Vagina (tissue), 2 donors: ENCODE data around the gene TYW5. TPM values are rescaled to one million over a fixed set of nuclear protein-coding genes. Genes with fewer than 3 reads are reported as not detected.

Experiments used
- DNase-seq, 2 donors: peaks; one replicate each; pipeline ENCODE4 v3.0.0-alpha.2; 2017; ENCODE audit errors: extremely low spot score in 2 of 2
- H3K27ac ChIP-seq: fragments of 200-600 bp; sonication (generic); one replicate; pipeline ENCODE4 v1.5.1; 2019
- H3K27me3 ChIP-seq: fragments of 200-600 bp; sonication (generic); one replicate; pipeline ENCODE4 v1.5.1; 2019
- H3K36me3 ChIP-seq, 2 donors: fragments of 200-600 bp; sonication (generic); one replicate each; pipeline ENCODE4 v1.5.1; 2017 to 2019
- H3K4me1 ChIP-seq: fragments of 200-600 bp; sonication (generic); one replicate; pipeline ENCODE4 v1.5.1; 2019
- H3K4me3 ChIP-seq, 2 donors: fragments of 200-600 bp; sonication (generic); 1 replicate in 1 of 2; 2 replicates in 1 of 2; pipeline ENCODE4 v1.5.1; 2016 to 2019
- H3K9me3 ChIP-seq: fragments of 200-600 bp; sonication (generic); one replicate; pipeline ENCODE4 v1.5.1; 2019
- CTCF ChIP-seq, 3 experiments: fragments of 450-650 bp in 2 of 3; fragments of 200-600 bp in 1 of 3; sonication (generic) in 1 of 3; IDR thresholded peaks; one replicate each; pipeline ENCODE4 v1.5.1; 2017 to 2019; ENCODE audit warnings: antibody characterized with exemption in 3 of 3, mild to moderate bottlenecking in 2 of 3, moderate library complexity in 2 of 3
- POLR2A ChIP-seq, 2 donors: fragments of 450-650 bp; IDR thresholded peaks; one replicate each; pipeline ENCODE4 v1.6.1; 2017; ENCODE audit warnings: antibody characterized with exemption in 2 of 2, mild to moderate bottlenecking in 2 of 2, moderate library complexity in 2 of 2
- POLR2AphosphoS5 ChIP-seq, 2 donors: sonication (generic); formaldehyde crosslinking; IDR thresholded peaks; one replicate each; pipeline ENCODE4 v1.9.0; 2017; ENCODE audit warnings: antibody characterized with exemption in 2 of 2, mild to moderate bottlenecking in 2 of 2, low read depth in 1 of 2; ENCODE audit not compliant: insufficient read depth in 1 of 2
- intact Hi-C: fragments of 100-400 bp; cut with DNase I; formaldehyde crosslinking; loops from one replicate; pipeline ENCODE4 v1.15.1; 2023
- total RNA-seq: library from RNA; depleted of rRNA; stranded (reverse); fragments of >200 nt; gene quantifications from one replicate; pipeline ENCODE4 v1.2.3, GENCODE V29; 2016

The TYW5 gene
- total RNA-seq, 1 donor from 2014 or later = 5.2 TPM

DNA sequence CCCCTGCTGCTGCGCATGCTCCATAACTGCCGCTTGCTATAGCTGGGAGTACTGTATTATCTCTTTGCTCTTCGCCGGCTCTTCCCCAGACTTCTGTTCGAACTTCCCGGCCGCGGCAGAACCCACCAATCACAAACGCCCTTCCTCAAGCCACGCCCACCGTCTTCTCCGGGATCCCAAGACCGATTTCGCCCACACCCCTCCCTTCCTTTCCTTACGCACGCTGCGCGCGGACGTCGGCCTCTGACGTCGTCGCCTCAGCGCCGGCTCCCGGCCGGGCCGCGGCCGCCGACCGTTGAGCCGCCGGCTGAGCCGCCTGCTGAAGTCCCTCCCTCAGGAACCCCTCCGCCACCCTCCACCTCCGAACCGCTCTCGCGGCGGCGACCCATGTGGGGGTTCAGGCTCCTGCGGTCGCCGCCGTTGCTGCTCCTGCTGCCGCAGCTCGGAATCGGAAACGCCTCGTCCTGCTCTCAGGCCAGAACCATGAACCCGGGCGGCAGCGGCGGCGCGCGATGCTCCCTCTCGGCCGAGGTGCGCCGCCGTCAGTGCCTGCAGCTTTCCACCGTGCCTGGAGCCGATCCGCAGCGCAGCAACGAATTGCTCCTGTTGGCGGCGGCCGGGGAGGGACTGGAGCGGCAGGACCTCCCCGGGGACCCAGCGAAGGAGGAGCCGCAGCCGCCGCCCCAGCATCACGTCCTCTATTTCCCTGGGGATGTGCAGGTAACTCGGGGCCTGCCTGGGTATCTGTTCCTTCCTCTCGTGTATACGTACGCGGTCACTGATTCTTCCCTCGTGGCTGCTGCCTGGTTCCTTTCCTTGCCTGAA lies 44.0 kb downstream of the TYW5 start, which contains the start of gene C2orf69:
C2orf69 (plus strand) TSS at position 242 of the 825 bp plus-strand sequence; CDS start at position 388, 146 bp downstream.
- Histone ChIP-seq H3K27ac (peak within 1 kb of the TSS; percentile 96), H3K9me3 (no peaks in the 10 kb centered on the region), H3K4me3 (peak within 1 kb of the TSS; percentile 87 to 90), H3K4me1 (peaks cover 34% of the 10 kb centered on the region), H3K36me3 (peaks cover 0 to 5% of the 10 kb centered on the region in 2 donors), H3K27me3 (no peaks in the 10 kb centered on the region)
- intact Hi-C loops = no loop called here
- peak; percentile 96 to 98 for DNase-seq
- TF ChIP-seq POLR2AphosphoS5 (IDR thresholded peaks at IDR 0.05; ENCODE audit: insufficient read depth in 1 of 2, low read depth in 1 of 2) (peak; percentile 67 to 87), CTCF (IDR thresholded peaks at IDR 0.05) (no peak), POLR2A (IDR thresholded peaks at IDR 0.05) (peak in 1 of 2 donors; percentile 82)

- TF ChIP-seq POLR2AphosphoS5 (IDR thresholded peaks at IDR 0.05; ENCODE audit: insufficient read depth in 1 of 2, low read depth in 1 of 2) (no peak), CTCF (IDR thresholded peaks at IDR 0.05) (no peak), POLR2A (IDR thresholded peaks at IDR 0.05) (no peak)
- Histone ChIP-seq H3K4me3 (peak overlapping the region; percentile 87 to 90), H3K4me1 (peaks cover 34% of the 10 kb centered on the region), H3K9me3 (no peaks in the 10 kb centered on the region), H3K27me3 (no peaks in the 10 kb centered on the region), H3K27ac (peak overlapping the region; percentile 96), H3K36me3 (no peaks in the 10 kb centered on the region)
- DNase-seq = no peak
- intact Hi-C loops = no loop called here
Observed at GRCh38 chr2:199910338-199911051, 44.8 kb downstream of the TYW5 start.

- Histone ChIP-seq H3K4me1 (peaks cover 10% of the 10 kb centered on the region), H3K27me3 (no peaks in the 10 kb centered on the region), H3K27ac (no peak overlapping the region), H3K4me3 (no peak overlapping the region), H3K36me3 (no peaks in the 10 kb centered on the region), H3K9me3 (no peaks in the 10 kb centered on the region)
- no peak for DNase-seq
- no peak for TF ChIP-seq CTCF (IDR thresholded peaks at IDR 0.05)
- TF ChIP-seq POLR2A (IDR thresholded peaks at IDR 0.05) = no peak
- no peak for TF ChIP-seq POLR2AphosphoS5 (IDR thresholded peaks at IDR 0.05; ENCODE audit: insufficient read depth in 1 of 2, low read depth in 1 of 2)
- intact Hi-C loops = no loop called here
Observed at GRCh38 chr2:199907008-199907714, 48.1 kb downstream of the TYW5 start.

GRCh38 chr2:199903111-199903510 lies 52.2 kb downstream of the TYW5 start:
- Histone ChIP-seq H3K9me3 (no peaks in the 10 kb centered on the region), H3K36me3 (no peaks in the 10 kb centered on the region), H3K27me3 (no peaks in the 10 kb centered on the region), H3K4me3 (no peak overlapping the region), H3K27ac (no peak overlapping the region), H3K4me1 (no peaks in the 10 kb centered on the region)
- intact Hi-C loops = no loop called here
- TF ChIP-seq POLR2A (IDR thresholded peaks at IDR 0.05) = no peak
- no peak for TF ChIP-seq POLR2AphosphoS5 (IDR thresholded peaks at IDR 0.05; ENCODE audit: insufficient read depth in 1 of 2, low read depth in 1 of 2)
- TF ChIP-seq CTCF (IDR thresholded peaks at IDR 0.05) = no peak
- DNase-seq = no peak
